ENCODE results near the gene EXOSC7. TPM values are rescaled to one million over a fixed set of nuclear protein-coding genes. Genes with fewer than 3 reads are reported as not detected.
"Not testable (repeated sequence)": the region's sequence is repeated elsewhere in the genome, so short reads cannot be mapped to it uniquely, and the experiment has no call there.

Gene EXOSC7
- total RNA-seq, 1 donor from 2014 or later: 15.2 TPM

DNA sequence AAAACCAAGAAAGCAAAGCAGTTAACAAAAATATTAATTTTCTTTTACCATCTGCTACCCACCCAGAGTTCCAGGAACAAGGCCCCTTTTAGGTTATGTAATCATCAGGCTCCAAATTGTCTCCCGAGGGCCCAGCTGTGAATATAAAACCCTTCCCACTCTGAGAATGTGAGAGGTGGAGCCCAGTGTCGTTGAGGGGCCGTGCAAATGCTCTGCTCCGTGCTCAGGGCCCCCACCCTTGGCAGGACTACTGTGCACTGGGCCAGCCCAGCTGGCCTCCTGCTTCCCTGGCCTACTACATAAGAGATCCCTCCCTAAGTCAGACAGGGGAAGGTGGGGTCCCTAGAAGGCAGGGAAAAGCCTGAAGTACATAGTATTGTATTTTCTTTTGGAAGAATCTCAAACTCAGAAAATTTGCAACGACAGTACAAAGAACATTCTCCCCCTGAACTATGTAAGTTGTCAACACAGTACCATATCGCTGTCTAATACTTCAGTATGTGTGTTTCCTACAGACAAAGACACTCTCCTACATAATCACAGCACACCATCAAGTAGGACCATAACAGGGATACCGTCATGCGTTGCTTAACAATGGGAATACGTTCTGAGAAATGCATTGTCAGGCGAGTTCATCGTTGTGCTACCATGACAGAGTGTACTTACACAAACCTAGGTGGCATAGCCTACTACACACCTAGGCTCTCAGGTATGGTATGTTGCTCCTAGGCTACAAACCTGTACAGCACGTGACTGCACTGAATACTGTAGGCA lies 45.7 kb downstream of the EXOSC7 start:
- peak; percentile 37 for DNase-seq (ENCODE audit: low spot score)

DNA sequence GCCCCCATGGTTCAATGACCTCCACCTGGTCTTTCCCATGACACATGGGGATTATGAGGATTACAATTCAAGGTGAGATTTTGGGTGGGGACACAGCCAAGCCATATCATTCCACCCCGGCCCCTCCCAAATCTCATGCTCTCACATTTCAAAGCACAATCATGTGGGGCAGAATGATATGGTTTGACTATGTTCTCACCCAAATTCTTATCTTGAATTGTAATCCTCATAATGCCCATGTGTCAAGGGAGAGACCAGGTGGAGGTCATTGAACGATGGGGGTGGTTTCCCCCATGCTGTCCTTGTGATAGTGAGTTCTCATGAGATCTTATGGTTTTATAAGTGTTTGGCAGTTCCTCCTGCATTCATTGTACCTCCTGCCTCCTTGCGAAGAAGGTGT lies 47.6 kb downstream of the EXOSC7 start:
- no peak for DNase-seq (ENCODE audit: low spot score)

DNA sequence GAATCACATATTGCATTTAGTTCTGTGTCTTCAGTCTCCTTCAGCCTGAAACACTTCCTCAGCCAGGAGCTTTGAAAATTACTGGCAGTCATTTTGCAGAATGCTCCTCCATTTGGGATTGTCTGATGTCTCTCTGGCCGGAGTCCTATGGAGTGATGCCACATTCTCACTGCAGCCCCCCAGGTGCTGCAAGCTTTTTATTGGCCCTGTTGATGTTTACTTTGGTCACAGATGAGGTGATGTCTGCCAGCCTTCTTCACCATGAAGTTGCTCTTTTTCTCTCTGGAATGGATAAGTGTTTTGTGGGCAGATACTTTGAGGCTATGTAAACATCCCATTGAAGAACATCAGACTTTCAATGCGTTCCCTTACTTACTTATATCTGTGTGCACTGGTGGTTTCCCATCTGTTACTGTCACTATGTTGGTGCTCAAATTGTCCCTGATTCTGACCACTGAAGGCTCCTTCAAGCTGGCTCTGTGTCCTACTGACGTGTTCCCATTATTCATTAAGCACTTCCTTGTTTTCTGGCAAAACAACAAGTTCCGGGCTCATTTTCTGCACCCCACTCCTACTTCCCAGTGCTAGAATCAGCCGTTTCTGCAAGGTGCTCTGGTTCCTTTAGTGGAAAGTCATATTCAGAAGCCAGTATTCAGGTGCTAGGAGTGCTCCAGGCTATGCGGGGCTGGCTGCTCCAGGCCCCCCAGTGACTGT lies 48.7 kb downstream of the EXOSC7 start:
- no peak for DNase-seq (ENCODE audit: low spot score)

DNA sequence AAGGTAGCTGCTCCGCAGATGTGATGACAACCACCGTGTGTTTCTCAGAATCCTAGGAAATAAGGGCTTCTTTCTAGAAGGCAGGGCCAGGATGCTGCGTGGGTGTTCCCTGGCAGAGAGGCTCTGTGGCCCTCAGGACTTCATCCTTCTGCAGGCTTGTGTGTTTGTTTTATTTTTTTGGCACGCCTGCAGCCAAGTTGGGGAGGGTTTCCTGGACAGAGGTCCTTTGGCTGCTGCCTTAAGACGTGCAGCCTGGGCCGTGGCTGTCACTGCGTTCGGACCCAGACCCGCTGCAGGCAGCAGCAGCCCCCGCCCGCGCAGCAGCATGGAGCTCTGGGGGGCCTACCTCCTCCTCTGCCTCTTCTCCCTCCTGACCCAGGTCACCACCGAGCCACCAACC lies 50.0 kb downstream of the EXOSC7 start, which contains the start of gene CLEC3B:
TSS of gene CLEC3B (plus strand) at position 266 of the 400 bp plus-strand sequence. CDS start at position 326, 60 bp downstream.
- peak; percentile 44 for DNase-seq (ENCODE audit: low spot score)

DNA sequence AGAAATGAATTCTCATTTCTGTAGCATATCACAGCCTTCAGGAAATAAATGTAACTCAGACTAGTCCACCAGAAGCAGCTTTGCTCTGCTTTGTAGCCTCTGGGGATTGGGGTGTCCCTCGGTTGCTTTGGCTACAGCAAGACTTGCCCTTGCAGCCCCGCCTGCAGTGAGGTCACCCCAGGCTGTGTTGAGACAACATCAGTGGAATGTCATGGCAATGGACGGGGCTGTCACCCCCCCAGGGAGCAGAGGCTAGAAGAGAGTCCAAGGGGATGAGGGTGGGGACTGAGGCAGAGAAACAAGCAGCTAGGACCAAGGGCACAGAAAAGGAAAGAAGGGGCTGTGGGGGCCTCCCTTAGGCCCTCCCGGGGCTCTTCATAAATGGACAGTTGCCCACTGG lies 50.9 kb downstream of the EXOSC7 start:
- no peak for DNase-seq (ENCODE audit: low spot score)

DNA sequence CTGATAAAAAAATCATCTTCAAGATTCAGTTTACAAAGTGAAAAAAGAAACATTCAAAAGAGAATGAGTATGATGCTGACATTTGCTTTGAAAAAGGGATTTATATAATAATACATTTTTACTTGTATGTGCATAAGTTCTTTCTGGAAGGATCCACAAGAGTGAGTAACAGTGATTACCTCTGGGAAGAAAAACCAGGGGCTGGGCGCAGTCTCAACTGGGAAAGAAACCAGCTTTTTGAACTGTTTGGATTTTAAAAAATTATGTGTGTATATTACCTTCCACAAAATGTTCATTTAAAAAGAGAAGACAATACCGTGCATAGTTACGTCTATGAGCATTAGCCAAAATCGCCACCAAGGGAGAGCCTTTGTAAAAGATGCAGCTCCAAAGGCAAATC lies 51.4 kb downstream of the EXOSC7 start:
- DNase-seq (ENCODE audit: low spot score): no peak

DNA sequence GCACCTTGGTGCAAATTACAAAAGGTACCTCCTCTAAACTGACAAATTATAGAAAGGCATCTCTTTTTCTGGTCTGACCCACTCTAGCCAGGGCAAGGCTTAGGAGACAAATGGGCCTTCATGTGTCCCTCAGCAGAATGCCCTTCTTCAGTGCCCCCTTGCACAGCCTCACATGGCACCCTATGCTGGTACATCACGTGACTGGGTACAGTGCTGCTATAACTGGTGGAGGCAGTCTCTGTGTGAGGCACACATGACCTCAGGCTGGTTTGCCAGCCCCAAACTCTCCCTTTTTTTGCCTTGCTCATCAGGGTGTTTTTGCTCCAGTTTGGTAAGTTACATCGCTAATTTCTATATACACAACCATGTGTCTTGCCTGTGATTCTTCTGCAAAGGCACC lies 53.2 kb downstream of the EXOSC7 start:
- no peak for DNase-seq (ENCODE audit: low spot score)

DNA sequence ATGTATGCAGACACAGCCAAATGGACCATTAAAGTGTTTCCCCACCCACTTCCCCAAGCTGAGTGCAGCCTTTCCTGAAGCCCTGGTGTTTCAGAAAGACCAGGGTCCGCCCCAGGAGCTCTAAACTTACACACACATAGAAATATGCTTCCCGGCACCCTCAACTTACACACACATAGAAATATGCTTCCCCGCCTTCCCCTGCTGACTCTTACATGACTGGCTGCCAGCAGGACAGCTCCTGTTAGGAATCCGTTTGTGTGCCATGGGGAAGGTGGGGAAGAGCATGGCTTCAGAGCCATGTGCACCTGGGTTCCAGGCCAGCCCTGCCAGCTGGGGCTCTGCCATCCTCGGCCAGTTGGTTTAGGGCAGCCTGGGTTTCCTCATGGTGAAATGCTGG lies 53.6 kb downstream of the EXOSC7 start:
- DNase-seq (ENCODE audit: low spot score): no peak

DNA sequence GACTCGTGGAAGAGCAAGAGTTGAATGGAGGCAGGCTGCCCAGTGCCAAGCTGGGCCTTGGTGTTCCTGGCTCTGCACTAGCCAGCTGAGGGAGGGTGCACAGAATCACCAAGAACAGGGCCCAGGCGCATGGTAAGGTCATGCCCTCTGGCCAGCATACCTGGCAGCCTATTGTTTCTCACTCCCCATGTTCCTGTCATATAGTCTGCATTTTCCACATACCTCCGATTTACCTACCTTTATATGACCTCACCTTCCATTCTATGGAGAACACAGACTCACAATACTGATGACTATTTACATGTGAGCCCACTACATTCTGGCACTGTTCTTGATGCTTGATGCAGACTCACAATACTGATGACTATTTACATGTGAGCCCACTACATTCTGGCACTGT lies 55.5 kb downstream of the EXOSC7 start:
- DNase-seq (ENCODE audit: low spot score): no peak

DNA sequence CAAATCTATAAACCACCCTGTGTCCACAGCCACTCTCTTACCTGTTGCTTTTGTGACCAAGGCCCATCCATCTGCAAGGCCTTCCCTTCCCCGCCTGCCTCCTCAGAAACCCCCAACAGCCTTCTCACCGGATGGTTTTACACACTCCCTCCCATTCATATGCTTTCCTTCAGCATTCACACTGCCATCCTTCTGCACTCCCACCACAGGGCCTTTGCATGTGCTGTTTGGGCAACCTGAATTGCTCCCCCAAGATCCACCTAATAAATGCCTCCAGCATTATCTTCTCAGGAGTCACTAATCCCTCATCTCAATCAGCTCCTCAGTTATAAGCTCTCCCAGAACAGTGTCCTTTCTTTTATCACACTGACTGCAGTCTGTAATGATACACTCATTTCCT lies 56.1 kb downstream of the EXOSC7 start:
- DNase-seq (ENCODE audit: low spot score): no peak

DNA sequence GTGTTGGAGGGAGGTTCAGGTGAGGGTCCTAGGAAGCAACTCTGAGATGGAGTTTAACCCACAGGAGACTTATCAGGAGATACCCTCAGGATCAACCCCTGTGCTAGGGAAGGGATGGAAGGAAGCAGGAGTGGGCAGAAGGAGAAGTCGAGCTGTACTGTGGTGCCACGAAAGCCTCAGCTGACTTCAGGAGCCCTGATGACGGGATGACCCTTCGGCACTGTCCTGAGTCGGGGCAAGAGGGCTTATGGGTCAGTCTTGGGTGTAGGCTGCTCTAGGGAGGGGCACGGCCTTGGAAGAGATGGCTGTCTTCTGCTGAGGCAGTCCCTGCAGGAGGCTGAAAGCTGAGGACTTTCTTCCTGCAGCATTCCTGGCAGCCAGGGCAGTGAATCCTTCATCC lies 57.7 kb downstream of the EXOSC7 start:
- DNase-seq (ENCODE audit: low spot score): no peak

DNA sequence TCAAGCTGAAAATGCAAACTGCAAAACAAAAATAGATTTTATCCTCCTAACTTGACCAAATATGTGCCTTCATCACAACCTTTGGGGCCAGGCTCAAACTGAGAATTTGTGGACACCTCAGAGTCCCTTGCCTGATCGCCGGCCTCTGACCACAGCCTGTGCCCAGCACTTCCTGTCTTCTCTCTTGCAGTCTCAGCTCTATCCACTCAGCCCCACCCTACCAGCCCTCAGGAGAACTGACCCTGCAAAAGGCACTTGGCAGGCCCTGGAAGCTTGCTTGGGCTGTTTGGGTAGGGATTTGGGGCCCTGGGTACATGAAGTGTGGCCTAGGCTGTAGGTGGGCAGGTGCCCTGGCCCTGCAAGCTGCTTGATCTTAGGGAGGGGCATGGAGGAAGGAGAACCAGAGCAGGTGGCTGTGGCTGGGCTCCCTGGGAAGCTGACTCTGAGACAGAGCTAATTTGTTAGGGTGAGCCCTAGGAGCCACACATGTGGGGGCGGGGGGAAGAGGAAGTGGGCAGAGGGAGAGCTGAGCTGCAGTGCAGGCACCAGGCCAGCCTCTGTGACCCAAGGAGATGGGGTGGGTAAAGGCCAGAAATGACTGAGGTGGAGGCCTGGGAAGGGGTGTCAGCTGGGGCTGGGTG lies 58.7 kb downstream of the EXOSC7 start:
- peak; percentile 48 for DNase-seq (ENCODE audit: low spot score)

DNA sequence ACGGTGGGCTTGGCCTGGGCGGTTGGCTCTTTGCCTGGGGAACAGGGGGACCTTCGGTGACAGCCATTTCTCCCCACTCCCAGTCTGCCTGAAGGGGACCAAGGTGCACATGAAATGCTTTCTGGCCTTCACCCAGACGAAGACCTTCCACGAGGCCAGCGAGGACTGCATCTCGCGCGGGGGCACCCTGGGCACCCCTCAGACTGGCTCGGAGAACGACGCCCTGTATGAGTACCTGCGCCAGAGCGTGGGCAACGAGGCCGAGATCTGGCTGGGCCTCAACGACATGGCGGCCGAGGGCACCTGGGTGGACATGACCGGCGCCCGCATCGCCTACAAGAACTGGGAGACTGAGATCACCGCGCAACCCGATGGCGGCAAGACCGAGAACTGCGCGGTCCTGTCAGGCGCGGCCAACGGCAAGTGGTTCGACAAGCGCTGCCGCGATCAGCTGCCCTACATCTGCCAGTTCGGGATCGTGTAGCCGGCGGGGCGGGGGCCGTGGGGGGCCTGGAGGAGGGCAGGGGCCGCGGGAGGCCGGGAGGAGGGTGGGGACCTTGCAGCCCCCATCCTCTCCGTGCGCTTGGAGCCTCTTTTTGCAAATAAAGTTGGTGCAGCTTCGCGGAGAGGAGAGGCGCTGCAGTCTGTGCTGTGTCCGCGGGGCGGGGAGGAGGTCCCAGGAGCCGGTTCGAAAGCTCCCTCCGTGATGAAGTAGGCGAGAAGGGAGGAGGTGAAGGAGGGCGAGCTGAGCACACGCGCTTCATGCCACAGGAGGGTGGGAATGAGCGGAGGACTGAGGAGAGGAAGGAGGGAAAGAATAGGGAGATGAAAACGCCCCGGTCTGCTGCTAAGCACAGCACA lies 59.6 kb downstream of the EXOSC7 start:
- DNase-seq (ENCODE audit: low spot score): peak; percentile 47

DNA sequence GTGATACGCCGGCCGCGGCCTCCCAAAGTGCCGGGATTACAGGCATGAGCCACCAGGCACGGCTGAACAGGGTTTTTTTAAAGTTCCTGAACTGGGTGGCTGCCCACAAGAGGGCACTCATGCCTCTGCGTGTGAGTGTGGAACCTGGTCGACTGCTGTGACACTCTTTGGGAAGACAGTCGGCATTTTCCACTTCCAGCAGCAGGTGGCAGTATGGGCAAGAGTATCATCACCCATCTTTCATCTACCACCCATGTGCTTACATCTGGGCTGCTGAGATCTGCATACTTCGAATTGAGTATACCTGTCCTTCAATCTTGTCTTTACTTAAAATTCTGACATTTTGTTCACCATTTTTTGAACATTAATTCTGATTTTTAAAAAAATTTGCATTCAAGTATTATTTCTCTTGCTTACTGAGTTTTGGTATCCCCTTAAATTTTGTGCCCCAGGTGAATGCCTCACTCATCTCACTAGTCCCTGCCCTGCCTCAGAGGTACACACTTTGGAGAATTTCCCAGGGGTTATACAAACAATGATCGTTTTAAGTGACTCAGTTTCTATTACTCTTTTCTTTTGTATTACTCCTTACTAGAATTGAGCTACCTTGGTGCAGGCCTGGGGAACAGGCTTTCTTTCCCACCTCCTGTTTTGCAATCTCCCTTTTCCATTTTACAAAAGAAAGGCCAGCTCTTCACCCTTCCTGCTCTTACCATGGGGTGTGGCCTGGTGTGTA lies 61.8 kb downstream of the EXOSC7 start:
- peak; percentile 95 for DNase-seq (ENCODE audit: low spot score)

DNA sequence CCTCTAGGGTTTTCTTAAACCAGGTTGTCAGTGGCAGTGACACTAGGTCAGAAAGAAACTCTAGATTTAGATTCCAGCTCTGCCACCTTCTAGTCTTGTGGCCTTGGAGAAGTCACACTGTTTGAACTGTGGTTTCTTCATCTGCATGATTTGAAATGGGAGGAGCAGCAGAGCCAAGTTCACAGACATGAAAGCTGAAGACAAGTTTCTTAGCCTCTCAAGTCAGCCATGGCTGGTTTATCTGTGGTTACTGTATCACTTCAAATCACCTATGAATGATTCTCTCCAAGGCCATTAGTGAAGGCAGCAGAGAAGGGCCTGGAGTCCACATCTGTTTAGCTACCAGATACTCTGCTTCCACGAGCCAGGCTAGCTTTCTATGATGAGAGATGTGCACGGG lies 65.6 kb downstream of the EXOSC7 start:
- no peak for DNase-seq (ENCODE audit: low spot score)

DNA sequence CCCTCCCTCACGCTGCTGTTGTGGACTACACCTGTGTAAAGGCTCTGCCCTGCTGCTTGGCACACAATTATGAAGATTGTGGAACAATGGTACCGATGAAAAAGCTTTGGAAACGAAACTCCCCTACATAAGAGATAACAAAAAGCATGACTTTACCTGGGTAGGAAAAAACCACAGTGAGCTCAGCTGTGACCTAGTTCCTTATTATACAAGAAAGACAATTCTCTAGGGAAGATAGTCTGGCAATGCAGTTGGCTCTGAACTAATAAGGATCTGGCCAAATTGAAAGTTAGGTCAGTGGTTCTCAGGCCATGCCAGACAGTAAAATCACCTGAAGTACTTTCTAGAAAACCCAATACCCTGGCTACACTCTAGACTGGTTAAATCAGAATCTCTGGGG lies 66.1 kb downstream of the EXOSC7 start:
- DNase-seq (ENCODE audit: low spot score): no peak

DNA sequence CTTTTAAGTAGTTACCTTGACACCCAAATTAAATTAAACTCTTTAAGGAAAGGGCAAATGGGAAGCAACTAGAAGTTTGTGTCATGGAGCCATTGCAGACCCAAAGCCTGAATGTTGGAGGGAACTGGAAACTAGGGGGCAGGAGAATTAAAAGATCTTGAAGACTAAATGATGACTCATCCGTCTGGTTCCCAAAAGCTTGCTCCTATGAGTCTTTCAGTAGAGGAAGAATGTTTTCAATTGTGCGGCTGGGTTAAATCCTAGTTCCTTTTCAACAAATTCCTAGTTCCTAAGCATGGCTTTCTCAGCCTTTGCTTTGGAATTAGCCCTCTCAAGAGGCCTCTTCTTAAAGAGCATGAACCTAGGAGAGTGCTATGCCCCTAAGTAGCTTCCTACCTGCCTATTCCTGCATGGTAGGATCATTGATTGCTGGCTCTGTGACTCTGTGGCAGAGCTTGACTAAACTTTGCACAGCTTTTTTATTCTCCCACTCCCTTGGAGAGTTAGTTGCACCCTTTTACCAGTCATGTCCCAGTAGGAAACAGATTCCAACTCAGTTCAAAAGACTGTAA lies 67.8 kb downstream of the EXOSC7 start:
- DNase-seq (ENCODE audit: low spot score): peak; percentile 90

DNA sequence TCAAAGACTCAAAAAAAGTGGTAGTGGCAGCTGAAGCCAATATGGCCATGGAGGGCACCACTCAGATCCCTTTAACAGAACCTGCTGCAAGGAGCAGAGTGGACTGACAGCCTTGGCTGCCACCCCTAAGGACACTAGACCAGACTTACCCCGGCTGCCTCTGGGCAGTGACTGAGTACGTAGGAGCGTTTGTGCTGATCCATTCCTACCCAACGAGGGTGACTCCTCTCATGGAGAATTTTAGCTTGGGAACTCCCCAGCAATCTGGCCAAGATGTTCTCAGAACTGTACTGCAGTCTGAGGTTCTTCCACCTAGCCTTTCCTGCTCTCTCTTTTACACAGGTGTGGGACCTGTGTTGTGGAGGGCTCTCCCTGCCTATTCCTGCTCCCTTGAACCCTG lies 72.2 kb downstream of the EXOSC7 start:
- DNase-seq (ENCODE audit: low spot score): no peak

DNA sequence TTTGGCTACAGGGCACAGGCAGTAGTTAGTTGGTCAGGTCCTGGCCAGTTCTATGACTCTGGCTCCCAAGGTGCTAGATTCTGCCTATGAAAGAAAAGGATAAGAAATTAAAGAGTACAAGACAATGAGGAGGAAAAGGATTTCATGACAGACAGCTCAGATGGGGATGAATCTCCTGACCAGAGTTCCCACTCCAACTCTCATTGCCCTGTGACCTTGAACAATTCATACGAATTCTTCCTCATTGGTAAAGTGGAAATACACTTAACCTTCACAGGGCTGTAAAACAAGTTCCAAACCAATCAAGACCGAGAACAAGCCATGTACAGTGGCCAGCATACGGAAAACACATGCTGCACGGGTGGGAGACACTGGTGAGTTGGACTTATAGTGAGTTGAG lies 73.8 kb downstream of the EXOSC7 start:
- DNase-seq (ENCODE audit: low spot score): no peak

DNA sequence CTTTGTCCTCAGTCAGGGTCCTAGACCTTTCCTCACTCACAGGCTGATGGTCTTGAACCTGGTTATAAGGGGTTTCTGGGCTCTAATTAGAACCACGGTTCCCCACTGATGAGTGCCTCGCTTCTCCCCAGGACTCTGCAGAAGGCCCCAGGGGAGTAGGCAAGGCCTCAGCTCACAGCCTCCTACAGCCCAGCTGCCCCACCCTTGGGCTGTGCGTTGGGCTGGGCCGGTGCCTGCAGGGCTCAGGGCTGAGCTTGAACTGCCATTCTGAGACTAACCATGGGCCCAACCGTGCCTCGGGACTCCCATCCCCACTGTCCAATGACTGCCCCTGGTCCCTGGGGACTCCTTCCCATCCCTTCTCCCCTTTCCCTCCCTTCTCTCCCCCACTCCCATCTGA lies 75.6 kb downstream of the EXOSC7 start:
- DNase-seq (ENCODE audit: low spot score): no peak

DNA sequence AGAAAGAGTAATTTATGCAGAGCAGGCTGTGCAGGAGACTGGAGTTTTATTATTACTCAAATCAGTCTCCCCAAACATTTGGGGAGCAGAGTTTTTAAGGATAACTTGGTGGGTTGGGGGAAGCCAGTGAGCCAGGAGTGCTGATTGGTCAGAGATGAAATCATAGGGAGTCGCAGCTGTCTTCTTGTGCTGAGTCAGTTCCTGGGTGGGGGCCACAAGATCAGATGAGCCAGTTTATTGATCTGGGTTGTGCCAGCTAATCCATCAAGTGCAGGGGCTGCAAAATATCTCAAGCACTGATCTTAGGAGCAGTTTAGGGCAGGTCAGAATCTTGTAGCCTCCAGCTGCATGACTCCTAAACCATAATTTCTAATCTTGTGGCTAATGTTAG lies 77.8 kb downstream of the EXOSC7 start:
- DNase-seq (ENCODE audit: low spot score): not testable (repeated sequence)
